ENCODE data around the gene FYB1. TPM values are rescaled to one million over a fixed set of nuclear protein-coding genes. Genes with fewer than 3 reads are reported as not detected.

FYB1 gene
- total RNA-seq, 1 experiment from 2014 or later: 0.42 TPM

DNA sequence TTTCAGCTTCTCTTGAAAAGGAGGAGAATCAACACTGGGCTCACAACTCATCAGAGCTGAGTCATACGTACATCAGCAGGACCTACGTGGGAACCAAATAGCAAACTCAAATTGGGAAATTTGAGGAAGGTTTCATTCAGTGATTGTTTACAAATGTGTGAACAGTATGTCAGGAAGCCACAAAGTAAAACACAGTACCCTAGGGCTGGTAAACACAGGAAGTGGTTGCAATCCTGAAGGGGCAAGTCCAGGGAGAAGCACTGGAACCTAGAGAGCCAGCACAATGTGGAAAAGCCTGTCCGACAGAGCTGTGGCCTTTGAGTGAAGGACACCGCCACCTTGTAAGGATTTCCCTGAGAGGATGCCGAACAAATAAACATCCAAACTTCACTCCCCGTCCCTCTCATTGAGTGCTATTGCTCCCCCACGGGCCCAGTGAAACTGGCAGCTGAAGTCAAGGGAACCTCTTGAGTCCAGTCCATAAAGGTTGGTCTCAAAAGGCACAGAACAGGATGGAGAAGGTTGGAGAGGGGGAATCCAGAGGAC is 118.4 kb downstream of the FYB1 start:
- Histone ChIP-seq H3K9ac (ENCODE audit: low read length) (no peak overlapping the region), H3K4me2 (ENCODE audit: low read length) (peak overlapping the region; percentile 16), H3K4me3 (replicated peaks in 1 of 2; ENCODE audit: low read depth in 1 of 2, low read length in 2 of 2) (no peak overlapping the region), H3K4me1 (ENCODE audit: control insufficient read depth in 1 of 2, insufficient read depth in 2 of 2, low read length in 2 of 2) (peaks cover 0 to 26% of the 10 kb centered on the region in 2 experiments; a peak in 2 of 4 replicates), H3K36me3 (ENCODE audit: control insufficient read depth in 1 of 2, insufficient read depth in 2 of 2, low read length in 2 of 2) (no peaks in the 10 kb centered on the region), H3K79me2 (ENCODE audit: insufficient read depth, low read length) (no peaks in the 10 kb centered on the region), H4K20me1 (ENCODE audit: insufficient read depth) (no peaks in the 10 kb centered on the region), H3K27me3 (ENCODE audit: insufficient read depth, low read length) (no peaks in the 10 kb centered on the region), H3K9me3 (ENCODE audit: control insufficient read depth in 1 of 2, insufficient read depth in 1 of 2, low read depth in 1 of 2, low read length in 2 of 2) (no peaks in the 10 kb centered on the region), H2AFZ (ENCODE audit: low read depth, low read length, poor library complexity, severe bottlenecking) (peak overlapping the region; percentile 74), H3K27ac (ENCODE audit: low read depth, low read length) (no peak overlapping the region), H3K9me2 (ENCODE audit: insufficient read depth) (no peaks in the 10 kb centered on the region)
- BruUV-seq (replicated peaks): no TSS peak
- no peak for ATAC-seq
- intact Hi-C loops (cut with micrococcal nuclease): no loop called here
- ChIA-PET CTCF (interaction anchor here (1.6 kb wide), 1 partner anchor 21 kb away, joined by 5 read pairs; no protein-coding TSS in a partner anchor), RAD21 (ENCODE audit: low non-redundant PET in 1 of 2, low total read pairs in 2 of 2, uncharacterized antibody in 2 of 2, unreplicated experiment in 2 of 2) (interaction anchor here in 1 of 2 experiments (0.6 kb wide), 1 partner anchor 25 kb away, joined by 3 read pairs; no protein-coding TSS in a partner anchor), POLR2A (interaction anchor here (0.8 kb wide), 1 partner anchor 10 kb away, joined by 3 read pairs; no protein-coding TSS in a partner anchor)
- no peak for DNase-seq (ENCODE audit: low read depth, low spot score)
- TF ChIP-seq CEBPB (IDR thresholded peaks at IDR 0.05; ENCODE audit: low read depth) (0 out of 2 replicates have a peak, but pooled peaks have one; percentile 15), POLR2AphosphoS5 (IDR thresholded peaks at IDR 0.05; ENCODE audit: low read depth, low read length) (no peak), EZH2 (IDR thresholded peaks at IDR 0.05) (no peak), EZH2phosphoT487 (IDR thresholded peaks at IDR 0.05; ENCODE audit: borderline replicate concordance) (no peak), FOSL1 (IDR thresholded peaks at IDR 0.05; ENCODE audit: low read depth) (peak; percentile 60), JUND (IDR thresholded peaks at IDR 0.05) (no peak; the same call in 1 of the 2 replicates), SP1 (IDR thresholded peaks at IDR 0.05; ENCODE audit: low read depth) (peak; percentile 34; the same call in 1 of the 2 replicates), MAX (IDR thresholded peaks at IDR 0.05) (0 out of 2 replicates have a peak, but pooled peaks have one; percentile 12)

DNA sequence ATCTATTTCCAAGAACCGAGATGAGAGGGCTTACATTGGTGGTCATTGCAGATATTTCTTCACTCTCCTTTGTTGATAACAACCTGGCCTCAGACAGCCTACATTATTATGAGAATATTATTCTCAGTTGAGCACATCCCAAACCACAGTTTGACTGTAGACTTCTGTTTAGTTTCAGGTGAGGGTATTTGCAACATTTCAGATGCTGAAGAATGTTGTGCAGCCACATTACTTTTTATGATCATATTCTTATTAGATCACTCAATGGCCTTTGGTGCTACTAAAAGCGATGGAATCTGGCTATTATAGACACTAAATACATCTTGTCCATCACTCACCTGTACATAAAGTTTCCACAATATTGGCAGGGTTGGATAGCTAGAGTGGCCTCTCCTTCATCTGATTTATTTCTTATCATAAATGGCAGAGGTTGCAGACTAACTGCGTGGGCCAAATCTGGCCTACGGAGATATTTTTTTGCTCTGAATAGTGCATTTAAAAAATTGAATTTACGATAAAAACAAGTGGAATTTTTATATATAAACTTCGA is 119.0 kb downstream of the FYB1 start:
- ChIA-PET POLR2A (interaction anchor here (0.8 kb wide), 1 partner anchor 10 kb away, joined by 3 read pairs; no protein-coding TSS in a partner anchor), RAD21 (ENCODE audit: low non-redundant PET in 1 of 2, low total read pairs in 2 of 2, uncharacterized antibody in 2 of 2, unreplicated experiment in 2 of 2) (interaction anchor here in 1 of 2 experiments (0.6 kb wide), 1 partner anchor 25 kb away, joined by 3 read pairs; no protein-coding TSS in a partner anchor), CTCF (interaction anchor here (1.6 kb wide), 1 partner anchor 20 kb away, joined by 5 read pairs; no protein-coding TSS in a partner anchor)
- DNase-seq (ENCODE audit: low read depth, low spot score): no peak
- Histone ChIP-seq H4K20me1 (ENCODE audit: insufficient read depth) (no peaks in the 10 kb centered on the region), H3K9me2 (ENCODE audit: insufficient read depth) (no peaks in the 10 kb centered on the region), H3K4me3 (replicated peaks in 1 of 2; ENCODE audit: low read depth in 1 of 2, low read length in 2 of 2) (no peak overlapping the region), H3K4me2 (ENCODE audit: low read length) (peak overlapping the region; percentile 16), H3K27me3 (ENCODE audit: insufficient read depth, low read length) (no peaks in the 10 kb centered on the region), H3K79me2 (ENCODE audit: insufficient read depth, low read length) (no peaks in the 10 kb centered on the region), H3K4me1 (ENCODE audit: control insufficient read depth in 1 of 2, insufficient read depth in 2 of 2, low read length in 2 of 2) (peaks cover 0 to 26% of the 10 kb centered on the region in 2 experiments; a peak in 2 of 4 replicates), H3K9ac (ENCODE audit: low read length) (no peak overlapping the region), H2AFZ (ENCODE audit: low read depth, low read length, poor library complexity, severe bottlenecking) (peak overlapping the region; percentile 74), H3K9me3 (ENCODE audit: control insufficient read depth in 1 of 2, insufficient read depth in 1 of 2, low read depth in 1 of 2, low read length in 2 of 2) (no peaks in the 10 kb centered on the region), H3K36me3 (ENCODE audit: control insufficient read depth in 1 of 2, insufficient read depth in 2 of 2, low read length in 2 of 2) (no peaks in the 10 kb centered on the region), H3K27ac (ENCODE audit: low read depth, low read length) (no peak overlapping the region)
- no peak for ATAC-seq
- no TSS peak for BruUV-seq (replicated peaks)
- intact Hi-C loops (cut with micrococcal nuclease): no loop called here
- TF ChIP-seq SP1 (IDR thresholded peaks at IDR 0.05; ENCODE audit: low read depth): no peak
- TF ChIP-seq EZH2phosphoT487 (IDR thresholded peaks at IDR 0.05; ENCODE audit: borderline replicate concordance): no peak
- TF ChIP-seq EGR1 (IDR thresholded peaks at IDR 0.05; ENCODE audit: low read depth): no peak
- TF ChIP-seq POLR2AphosphoS5 (IDR thresholded peaks at IDR 0.05; ENCODE audit: low read depth, low read length): no peak
- TF ChIP-seq FOSL1 (IDR thresholded peaks at IDR 0.05; ENCODE audit: low read depth): no peak
- TF ChIP-seq ZNF274 (IDR thresholded peaks at IDR 0.05; ENCODE audit: low read depth, low read length): no peak
- TF ChIP-seq, protein P1, sequence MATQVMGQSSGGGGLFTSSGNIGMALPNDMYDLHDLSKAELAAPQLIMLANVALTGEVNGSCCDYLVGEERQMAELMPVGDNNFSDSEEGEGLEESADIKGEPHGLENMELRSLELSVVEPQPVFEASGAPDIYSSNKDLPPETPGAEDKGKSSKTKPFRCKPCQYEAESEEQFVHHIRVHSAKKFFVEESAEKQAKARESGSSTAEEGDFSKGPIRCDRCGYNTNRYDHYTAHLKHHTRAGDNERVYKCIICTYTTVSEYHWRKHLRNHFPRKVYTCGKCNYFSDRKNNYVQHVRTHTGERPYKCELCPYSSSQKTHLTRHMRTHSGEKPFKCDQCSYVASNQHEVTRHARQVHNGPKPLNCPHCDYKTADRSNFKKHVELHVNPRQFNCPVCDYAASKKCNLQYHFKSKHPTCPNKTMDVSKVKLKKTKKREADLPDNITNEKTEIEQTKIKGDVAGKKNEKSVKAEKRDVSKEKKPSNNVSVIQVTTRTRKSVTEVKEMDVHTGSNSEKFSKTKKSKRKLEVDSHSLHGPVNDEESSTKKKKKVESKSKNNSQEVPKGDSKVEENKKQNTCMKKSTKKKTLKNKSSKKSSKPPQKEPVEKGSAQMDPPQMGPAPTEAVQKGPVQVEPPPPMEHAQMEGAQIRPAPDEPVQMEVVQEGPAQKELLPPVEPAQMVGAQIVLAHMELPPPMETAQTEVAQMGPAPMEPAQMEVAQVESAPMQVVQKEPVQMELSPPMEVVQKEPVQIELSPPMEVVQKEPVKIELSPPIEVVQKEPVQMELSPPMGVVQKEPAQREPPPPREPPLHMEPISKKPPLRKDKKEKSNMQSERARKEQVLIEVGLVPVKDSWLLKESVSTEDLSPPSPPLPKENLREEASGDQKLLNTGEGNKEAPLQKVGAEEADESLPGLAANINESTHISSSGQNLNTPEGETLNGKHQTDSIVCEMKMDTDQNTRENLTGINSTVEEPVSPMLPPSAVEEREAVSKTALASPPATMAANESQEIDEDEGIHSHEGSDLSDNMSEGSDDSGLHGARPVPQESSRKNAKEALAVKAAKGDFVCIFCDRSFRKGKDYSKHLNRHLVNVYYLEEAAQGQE (IDR thresholded peaks at IDR 0.05; ENCODE audit: low read depth): no peak
- TF ChIP-seq TCF7L2 (IDR thresholded peaks at IDR 0.05; ENCODE audit: borderline replicate concordance, extremely low read depth, insufficient read depth, insufficient read length): no peak
- no peak for TF ChIP-seq YY1 (IDR thresholded peaks at IDR 0.05; ENCODE audit: extremely low read depth, insufficient replicate concordance, low read depth, low read length)

Data from HCT116 (cell line).